Liver (tissue), 9 donors: ENCODE results near the gene PRRT1B. TPM values are rescaled to one million over a fixed set of nuclear protein-coding genes. Genes with fewer than 3 reads are reported as not detected.

Experiments
- DNase-seq: peaks from one replicate; pipeline ENCODE4 v3.0.0-alpha.2; 2017; ENCODE audit warnings: low spot score
- H3K27ac ChIP-seq, 2 donors: one replicate each; pipeline ENCODE4 v1.7.0; 2013; ENCODE audit warnings: inconsistent platforms in 2 of 2, low read length in 2 of 2, control low read depth in 1 of 2, low read depth in 1 of 2, mild to moderate bottlenecking in 1 of 2
- H3K27me3 ChIP-seq, 4 donors: one replicate each; pipeline versions ENCODE4 v1.6.1 to v1.7.0; 2013; ENCODE audit warnings: low read length in 3 of 4, inconsistent platforms in 1 of 4, mild to moderate bottlenecking in 1 of 4, moderate library complexity in 1 of 4; ENCODE audit not compliant: control insufficient read depth in 4 of 4, insufficient read depth in 4 of 4
- H3K36me3 ChIP-seq, 4 donors: one replicate each; pipeline versions ENCODE4 v1.6.1 to v1.7.0; 2013; ENCODE audit warnings: low read length in 3 of 4, mild to moderate bottlenecking in 3 of 4, low read depth in 1 of 4, moderate library complexity in 1 of 4; ENCODE audit not compliant: control insufficient read depth in 4 of 4, insufficient read depth in 3 of 4
- H3K4me1 ChIP-seq, 4 donors: one replicate each; pipeline versions ENCODE4 v1.6.1 to v1.7.0; 2013; ENCODE audit warnings: low read length in 3 of 4, mild to moderate bottlenecking in 3 of 4, moderate library complexity in 1 of 4; ENCODE audit not compliant: control insufficient read depth in 4 of 4, insufficient read depth in 4 of 4
- H3K4me3 ChIP-seq, 3 donors: one replicate each; pipeline versions ENCODE4 v1.6.1 to v1.7.0; 2013; ENCODE audit warnings: low read length in 3 of 3, control low read depth in 1 of 3, low read depth in 1 of 3, mild to moderate bottlenecking in 1 of 3
- H3K9ac ChIP-seq, 2 donors: one replicate each; pipeline ENCODE4 v1.7.0; 2013; ENCODE audit warnings: low read length in 2 of 2, mild to moderate bottlenecking in 2 of 2, moderate library complexity in 2 of 2, control low read depth in 1 of 2, low read depth in 1 of 2
- H3K9me3 ChIP-seq, 4 donors: one replicate each; pipeline versions ENCODE4 v1.6.1 to v1.7.0; 2013; ENCODE audit warnings: low read length in 3 of 4; ENCODE audit not compliant: control insufficient read depth in 4 of 4
- ATF3 ChIP-seq: IDR thresholded peaks from 2 replicates; pipeline ENCODE4 v1.6.1; 2016; ENCODE audit warnings: antibody characterized with exemption
- EGR1 ChIP-seq, 2 donors: IDR thresholded peaks; 2 replicates each; pipeline ENCODE4 v1.6.1; 2016 to 2018; ENCODE audit warnings: antibody characterized with exemption in 2 of 2, low read depth in 2 of 2
- GABPA ChIP-seq, 2 donors: IDR thresholded peaks in 1 of 2; conservative IDR thresholded peaks in 1 of 2; 2 replicates each; pipeline ENCODE4 v1.6.1; 2016; ENCODE audit warnings: antibody characterized with exemption in 2 of 2, mild to moderate bottlenecking in 1 of 2, moderate library complexity in 1 of 2
- HNF4A ChIP-seq, 2 donors: conservative IDR thresholded peaks; 2 replicates each; pipeline ENCODE4 v1.6.1; 2016; ENCODE audit warnings: antibody characterized with exemption in 2 of 2, mild to moderate bottlenecking in 2 of 2
- RAD21 ChIP-seq, 2 donors: IDR thresholded peaks; 2 replicates each; pipeline ENCODE4 v1.6.1; 2016; ENCODE audit warnings: antibody characterized with exemption in 2 of 2, mild to moderate bottlenecking in 2 of 2
- REST ChIP-seq: IDR thresholded peaks from 2 replicates; pipeline ENCODE4 v1.6.1; 2016; ENCODE audit warnings: antibody characterized with exemption, mild to moderate bottlenecking
- ZBTB33 ChIP-seq: IDR thresholded peaks from 2 replicates; pipeline ENCODE4 v1.6.1; 2016; ENCODE audit warnings: antibody characterized with exemption
- WGBS: extraction: QIAGEN DNeasy Blood & Tissue Kit; methylation state at CpG from one replicate; pipeline ENCODE4 v1.1.7; 2013; 5-methylcytosine and 5-hydroxymethylcytosine counted together
- polyA plus RNA-seq, 2 donors: library from polyadenylated mRNA; stranded (reverse) in 1 of 2; unstranded in 1 of 2; fragments of 200-250 nt in 1 of 2; fragments of >200 nt in 1 of 2; fragmentation: Nextera tagmentation in 1 of 2; extraction: Ambion mirVana in 1 of 2; gene quantifications; one replicate each; pipeline versions ENCODE4 v1.2.1 to v1.2.3, GENCODE V29; 2013 to 2015
- total RNA-seq, 2 donors: library from RNA; depleted of rRNA; stranded (reverse); fragments of >200 nt; gene quantifications; one replicate each; pipeline ENCODE4 v1.2.3, GENCODE V29; 2014
- donor health status: healthy.
- donor health status: healthy.
- donor health status: healthy.
- donor health status: healthy.
- donor health status: healthy.

PRRT1B gene
- total and polyA plus RNA-seq, 4 donors = 0.15 to 1.9 (median 1.4) TPM

GRCh38 chr9:131574730-131575640 is 29.7 kb downstream of the PRRT1B start:
- peak; percentile 29 for DNase-seq
- H3K36me3 ChIP-seq = peaks cover 0 to 12% (median 4%) of the 10 kb centered on the region in 4 donors
- WGBS = 96% methylated on average over 17 of the region's 17 CpGs

More at GRCh38 chr9:131574730-131575640, 29.7 kb downstream of the PRRT1B start:
- Histone ChIP-seq H3K9me3 (no peaks in the 10 kb centered on the region), H3K27me3 (no peaks in the 10 kb centered on the region), H3K9ac (no peak overlapping the region), H3K27ac (no peak overlapping the region), H3K4me1 (peaks cover 0 to 13% (median 12%) of the 10 kb centered on the region in 4 donors), H3K4me3 (no peak overlapping the region)
- TF ChIP-seq REST (no peak), HNF4A (conservative IDR thresholded peaks at IDR 0.05) (no peak), RAD21 (IDR thresholded peaks at IDR 0.05) (no peak), ZBTB33 (no peak), ATF3 (no peak), GABPA (IDR thresholded peaks at IDR 0.05 in 1 of 2, conservative IDR thresholded peaks at IDR 0.05 in 1 of 2) (no peak), EGR1 (IDR thresholded peaks at IDR 0.05; ENCODE audit: low read depth in 2 of 2) (no peak)
